H9 (cell line): ENCODE results near the gene GSTT2B. TPM values are rescaled to one million over a fixed set of nuclear protein-coding genes. Genes with fewer than 3 reads are reported as not detected.
"Not testable (repeated sequence)": the region's sequence is repeated elsewhere in the genome, so short reads cannot be mapped to it uniquely, and the experiment has no call there.

Source experiments
- DNase-seq: peaks from one replicate; pipeline ENCODE4 v3.0.0-alpha.2; 2017
- H2AFZ ChIP-seq: one replicate; pipeline ENCODE4 v1.6.1; 2013; ENCODE audit warnings: mild to moderate bottlenecking, low read length, control low read depth, moderate library complexity
- H2AK5ac ChIP-seq: 2 replicates; pipeline ENCODE4 v1.6.1; 2013; ENCODE audit warnings: low read length, control low read depth, mixed read lengths; ENCODE audit not compliant: insufficient read length
- H2BK120ac ChIP-seq: one replicate; pipeline ENCODE4 v1.6.1; 2013; ENCODE audit warnings: low read depth, mild to moderate bottlenecking, low read length, control low read depth, inconsistent platforms; ENCODE audit not compliant: poor library complexity, severe bottlenecking
- H2BK12ac ChIP-seq: 2 replicates; pipeline ENCODE4 v1.6.1; 2013; ENCODE audit warnings: low read length, control low read depth, mixed read lengths, low read depth; ENCODE audit not compliant: insufficient read length
- H2BK15ac ChIP-seq: 2 replicates; pipeline ENCODE4 v1.6.1; 2013; ENCODE audit warnings: low read depth, low read length, control low read depth
- H2BK20ac ChIP-seq: one replicate; pipeline ENCODE4 v1.6.1; 2013; ENCODE audit warnings: low read depth, mild to moderate bottlenecking, low read length, control low read depth, inconsistent platforms; ENCODE audit not compliant: poor library complexity, severe bottlenecking
- H2BK5ac ChIP-seq: 2 replicates; pipeline ENCODE4 v1.6.1; 2013; ENCODE audit warnings: low read length, control low read depth, mixed read lengths; ENCODE audit not compliant: insufficient read length
- H3K14ac ChIP-seq: 2 replicates; pipeline ENCODE4 v1.6.1; 2013; ENCODE audit warnings: low read length, control low read depth; ENCODE audit not compliant: insufficient read depth
- H3K18ac ChIP-seq: 2 replicates; pipeline ENCODE4 v1.6.1; 2013; ENCODE audit warnings: low read depth, mild to moderate bottlenecking, mixed read lengths, low read length, control low read depth; ENCODE audit not compliant: insufficient read length
- H3K23ac ChIP-seq: 2 replicates; pipeline ENCODE4 v1.6.1; 2013; ENCODE audit warnings: low read length, control low read depth, mixed read lengths, low read depth; ENCODE audit not compliant: insufficient read length
- H3K23me2 ChIP-seq: 2 replicates; pipeline ENCODE4 v1.6.1; 2013; ENCODE audit warnings: low read depth, mild to moderate bottlenecking, mixed read lengths, low read length, control low read depth; ENCODE audit not compliant: insufficient read length, poor library complexity, severe bottlenecking
- H3K27ac ChIP-seq: 2 replicates; pipeline ENCODE4 v1.5.1; 2013; ENCODE audit warnings: low read length, control low read depth, mixed read lengths, low read depth; ENCODE audit not compliant: insufficient read length
- H3K27me3 ChIP-seq: 2 replicates; pipeline ENCODE4 v1.6.1; 2013; ENCODE audit warnings: low read length, control low read depth, inconsistent platforms; ENCODE audit not compliant: insufficient read depth
- H3K4ac ChIP-seq: 2 replicates; pipeline ENCODE4 v1.6.1; 2013; ENCODE audit warnings: low read depth, mild to moderate bottlenecking, control low read depth, inconsistent platforms, low read length, moderate library complexity
- H3K4me1 ChIP-seq: 2 replicates; pipeline ENCODE4 v1.6.1; 2013; ENCODE audit warnings: low read length, control low read depth, inconsistent platforms; ENCODE audit not compliant: insufficient read depth
- H3K4me2 ChIP-seq: 2 replicates; pipeline ENCODE4 v1.6.1; 2013; ENCODE audit warnings: low read length, control low read depth, mixed read lengths; ENCODE audit not compliant: insufficient read length, insufficient read depth
- H3K56ac ChIP-seq: 2 replicates; pipeline ENCODE4 v1.6.1; 2013; ENCODE audit warnings: low read depth, mild to moderate bottlenecking, mixed read lengths, low read length, control low read depth; ENCODE audit not compliant: insufficient read length
- H3K79me1 ChIP-seq: 2 replicates; pipeline ENCODE4 v1.6.1; 2013; ENCODE audit warnings: low read depth, mild to moderate bottlenecking, moderate library complexity, low read length, control low read depth, inconsistent platforms; ENCODE audit not compliant: insufficient read depth, poor library complexity, severe bottlenecking
- H3K79me2 ChIP-seq: 2 replicates; pipeline ENCODE4 v1.6.1; 2013; ENCODE audit warnings: low read length, control low read depth, inconsistent platforms; ENCODE audit not compliant: insufficient read depth
- H3K9ac ChIP-seq: 2 replicates; pipeline ENCODE4 v1.6.1; 2013; ENCODE audit warnings: low read length, control low read depth, mixed read lengths; ENCODE audit not compliant: insufficient read length; ENCODE audit errors: extremely low read depth
- H3K9me3 ChIP-seq: one replicate; pipeline ENCODE4 v1.6.1; 2013; ENCODE audit warnings: low read depth, low read length, inconsistent platforms; ENCODE audit not compliant: control insufficient read depth
- H3T11ph ChIP-seq: one replicate; pipeline ENCODE4 v1.6.1; 2013; ENCODE audit warnings: mild to moderate bottlenecking, low read length, control low read depth, inconsistent platforms
- H4K20me1 ChIP-seq: one replicate; pipeline ENCODE4 v1.6.1; 2013; ENCODE audit not compliant: control insufficient read depth, insufficient read length, insufficient read depth
- H4K5ac ChIP-seq: 2 replicates; pipeline ENCODE4 v1.6.1; 2013; ENCODE audit warnings: low read depth, mild to moderate bottlenecking, mixed read lengths, low read length, control low read depth; ENCODE audit not compliant: insufficient read length
- H4K8ac ChIP-seq: replicated peaks from 2 replicates; pipeline ENCODE4 v1.6.1; 2013; ENCODE audit warnings: low read length, control low read depth, mixed read lengths, low read depth; ENCODE audit not compliant: insufficient read length
- H4K91ac ChIP-seq: 2 replicates; pipeline ENCODE4 v1.6.1; 2013; ENCODE audit warnings: low read depth, mild to moderate bottlenecking, moderate library complexity, mixed read lengths, low read length, control low read depth; ENCODE audit not compliant: insufficient read length
- H3K27ac Mint-ChIP-seq, 3 experiments: 2 replicates in 2 of 3; 3 replicates in 1 of 3; pipeline ENCODE4 v1.8.0; 2020 to 2021; ENCODE audit warnings: mixed read lengths in 3 of 3, mild to moderate bottlenecking in 1 of 3, moderate library complexity in 1 of 3
- H3K27me3 Mint-ChIP-seq: 2 replicates; pipeline ENCODE4 v1.8.0; 2021; ENCODE audit warnings: low read depth, mild to moderate bottlenecking, moderate library complexity, mixed read lengths
- H3K36me3 Mint-ChIP-seq, 3 experiments: 2 replicates in 2 of 3; 3 replicates in 1 of 3; pipeline ENCODE4 v1.8.0; 2020 to 2021; ENCODE audit warnings: low read depth in 3 of 3, mixed read lengths in 3 of 3; ENCODE audit not compliant: insufficient read depth in 1 of 3
- H3K4me1 Mint-ChIP-seq, 2 experiments: 2 replicates each; pipeline ENCODE4 v1.8.0; 2020; ENCODE audit warnings: mixed read lengths in 2 of 2
- H3K4me3 Mint-ChIP-seq, 2 experiments: 2 replicates in 1 of 2; 3 replicates in 1 of 2; pipeline ENCODE4 v1.8.0; 2020 to 2021; ENCODE audit warnings: mild to moderate bottlenecking in 2 of 2, mixed read lengths in 2 of 2, moderate library complexity in 1 of 2
- H3K9me3 Mint-ChIP-seq, 2 experiments: 2 replicates in 1 of 2; 3 replicates in 1 of 2; pipeline ENCODE4 v1.8.0; 2020; ENCODE audit warnings: mild to moderate bottlenecking in 2 of 2, mixed read lengths in 2 of 2, moderate library complexity in 1 of 2
- WGBS: extraction: QIAGEN DNeasy Blood & Tissue Kit; methylation state at CpG from one replicate; pipeline ENCODE4 v1.1.7; 2013; ENCODE audit warnings: missing lambda C conversion rate, low lambda C conversion rate, mixed read lengths; ENCODE audit not compliant: insufficient read length; ENCODE audit errors: extremely low coverage; 5-methylcytosine and 5-hydroxymethylcytosine counted together
- total RNA-seq: library from RNA; stranded (reverse); gene quantifications from 2 replicates; pipeline ENCODE4 v1.2.1, GENCODE V29; 2021

Gene GSTT2B
- total RNA-seq, 1 experiment from 2014 or later: 4.5 TPM

DNA sequence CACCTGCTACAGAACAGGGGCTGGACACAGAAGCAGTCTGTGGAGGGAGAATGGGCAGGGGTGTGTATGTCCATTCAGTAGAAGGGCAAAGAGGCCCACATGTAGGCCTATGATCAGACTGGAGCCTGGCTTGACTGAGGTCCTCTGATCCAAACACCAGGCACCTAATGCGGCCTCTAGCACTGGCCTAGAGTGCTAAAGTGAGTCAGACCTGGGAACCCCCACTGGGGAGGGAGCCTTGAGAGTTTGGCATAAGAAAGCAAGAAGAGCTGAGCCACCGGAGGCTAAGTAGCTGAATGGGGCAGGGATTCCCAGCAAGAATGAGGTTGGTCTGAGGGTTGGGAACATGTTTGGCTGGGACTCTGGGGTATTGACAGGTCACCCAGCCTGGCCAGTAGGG, 9.6 kb downstream of the GSTT2B start:
- H3K9ac ChIP-seq, H3K23me2 ChIP-seq, H2BK20ac ChIP-seq, H3K4me3 Mint-ChIP-seq, H3K27me3 Mint-ChIP-seq, H3K14ac ChIP-seq, H3K36me3 Mint-ChIP-seq, H4K91ac ChIP-seq, H4K8ac ChIP-seq, H3K79me2 ChIP-seq, H3K56ac ChIP-seq, H4K20me1 ChIP-seq, H2AK5ac ChIP-seq, H4K5ac ChIP-seq, H3K18ac ChIP-seq, H2BK5ac ChIP-seq, H3K4me1 ChIP-seq, H2BK15ac ChIP-seq, H3K9me3 Mint-ChIP-seq, H3K27me3 ChIP-seq, H3K9me3 ChIP-seq, H3K23ac ChIP-seq, H3T11ph ChIP-seq, H3K27ac ChIP-seq, H3K79me1 ChIP-seq, H2AFZ ChIP-seq, H2BK120ac ChIP-seq, H2BK12ac ChIP-seq, H3K4ac ChIP-seq, H3K4me2 ChIP-seq: not testable (repeated sequence)
- Mint-ChIP-seq H3K4me1 (peaks cover 32 to 33% of the 10 kb centered on the region in 2 experiments), H3K27ac (peak overlapping the region in 1 of 3 experiments; percentile 87; a peak in 2 of 7 replicates)
- no CpG with 5 or more reads among the region's 2 CpGs for WGBS
- peak; percentile 70 for DNase-seq

DNA sequence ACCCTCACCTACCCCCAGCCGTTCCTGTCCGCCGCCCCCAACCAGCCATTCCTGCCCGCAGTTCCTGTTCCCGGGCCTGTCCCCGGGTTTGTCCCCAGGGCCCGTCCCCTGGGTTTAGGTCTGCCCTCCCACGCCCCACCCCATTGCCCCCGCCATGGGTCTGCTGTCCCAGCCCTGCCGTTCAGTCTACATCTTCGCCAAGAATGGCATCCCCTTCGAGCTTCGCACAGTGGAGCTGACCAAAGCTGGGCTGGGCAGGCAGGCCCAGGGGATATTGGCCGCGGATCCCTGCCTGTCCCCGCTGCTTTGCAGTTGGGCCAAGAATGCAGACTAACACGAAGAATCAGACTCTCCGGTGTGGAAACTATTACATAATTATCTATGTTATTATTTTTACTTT, 11.2 kb downstream of the GSTT2B start:
- not testable (repeated sequence) for H3K9me3 Mint-ChIP-seq, H3K23ac ChIP-seq, H3K27me3 ChIP-seq, H3K4ac ChIP-seq, H3K27ac ChIP-seq, H3K79me1 ChIP-seq, H3K9me3 ChIP-seq, H3K27ac Mint-ChIP-seq, H3K14ac ChIP-seq, H3K79me2 ChIP-seq, H2BK120ac ChIP-seq, H2BK15ac ChIP-seq, H3K36me3 Mint-ChIP-seq, H3T11ph ChIP-seq, H2BK5ac ChIP-seq, H4K5ac ChIP-seq, H3K9ac ChIP-seq, DNase-seq, H2BK12ac ChIP-seq, H4K8ac ChIP-seq, H3K23me2 ChIP-seq, H4K91ac ChIP-seq, H2AFZ ChIP-seq, H3K4me1 ChIP-seq, H2BK20ac ChIP-seq, H3K18ac ChIP-seq, H2AK5ac ChIP-seq, H4K20me1 ChIP-seq, H3K27me3 Mint-ChIP-seq, H3K56ac ChIP-seq, H3K4me2 ChIP-seq, H3K4me3 Mint-ChIP-seq
- peaks cover 18 to 19% of the 10 kb centered on the region in 2 experiments for H3K4me1 Mint-ChIP-seq
- no CpG with 5 or more reads among the region's 18 CpGs for WGBS
